Upper lobe of right lung (tissue), 1 donor: Measurements from ENCODE around the gene MYOG. TPM values are rescaled to one million over a fixed set of nuclear protein-coding genes. Genes with fewer than 3 reads are reported as not detected.

ENCODE experiments used
- ATAC-seq: fragments of 200-7000 bp; cut with Tn5 transposase; one replicate; pipeline ENCODE4 v1.9.1; 2020; ENCODE audit warnings: mild to moderate bottlenecking, moderate library complexity
- DNase-seq: peaks from one replicate; pipeline ENCODE4 v3.0.0-alpha.2; 2020
- H3K27ac ChIP-seq: fragments of 200-600 bp; one replicate; pipeline ENCODE4 v1.8.0; 2022
- H3K27me3 ChIP-seq: fragments of 200-600 bp; one replicate; pipeline ENCODE4 v1.8.0; 2022; ENCODE audit warnings: mild to moderate bottlenecking
- H3K36me3 ChIP-seq: fragments of 200-600 bp; one replicate; pipeline ENCODE4 v1.8.0; 2022
- H3K4me1 ChIP-seq: fragments of 200-600 bp; one replicate; pipeline ENCODE4 v1.8.0; 2022
- H3K4me3 ChIP-seq: fragments of 200-600 bp; one replicate; pipeline ENCODE4 v1.8.0; 2022; ENCODE audit warnings: mild to moderate bottlenecking
- H3K9me3 ChIP-seq: fragments of 200-600 bp; one replicate; pipeline ENCODE4 v1.8.0; 2022
- intact Hi-C: fragments of 100-400 bp; cut with DNase I; formaldehyde crosslinking; loops from one replicate; pipeline ENCODE4 v1.11.0; 2022
- total RNA-seq: library from RNA; stranded (reverse); fragmentation: NEBNext Ultra II Directional; extraction: Animal tissue kit (Norgen Biotek cat#: 25700); gene quantifications from one replicate; pipeline ENCODE4 v1.2.1, GENCODE V29; 2021
- TF ChIP-seq, protein P1 (sequence below): fragments of 200-600 bp; IDR thresholded peaks from one replicate; pipeline ENCODE4 v1.8.0; 2022; ENCODE audit warnings: antibody characterized with exemption
- donor health status: DM: no; HTN: yes; CAD: no; lungs with severe emphysema.

Gene MYOG
- total RNA-seq, 1 donor from 2014 or later = not detected

GRCh38 chr1:203054642-203055041 is 31.2 kb downstream of the MYOG start:
- peaks cover 4% of the 10 kb centered on the region for H3K4me1 ChIP-seq
- intact Hi-C loops = no loop called here
- DNase-seq (no peak), ATAC-seq (no peak)
- no peaks in the 10 kb centered on the region for H3K36me3 ChIP-seq
- H3K9me3 ChIP-seq = no peaks in the 10 kb centered on the region
- H3K4me3 ChIP-seq = no peak overlapping the region
- H3K27ac ChIP-seq = no peak overlapping the region
- H3K27me3 ChIP-seq = peaks cover 5% of the 10 kb centered on the region
- TF ChIP-seq, protein P1, sequence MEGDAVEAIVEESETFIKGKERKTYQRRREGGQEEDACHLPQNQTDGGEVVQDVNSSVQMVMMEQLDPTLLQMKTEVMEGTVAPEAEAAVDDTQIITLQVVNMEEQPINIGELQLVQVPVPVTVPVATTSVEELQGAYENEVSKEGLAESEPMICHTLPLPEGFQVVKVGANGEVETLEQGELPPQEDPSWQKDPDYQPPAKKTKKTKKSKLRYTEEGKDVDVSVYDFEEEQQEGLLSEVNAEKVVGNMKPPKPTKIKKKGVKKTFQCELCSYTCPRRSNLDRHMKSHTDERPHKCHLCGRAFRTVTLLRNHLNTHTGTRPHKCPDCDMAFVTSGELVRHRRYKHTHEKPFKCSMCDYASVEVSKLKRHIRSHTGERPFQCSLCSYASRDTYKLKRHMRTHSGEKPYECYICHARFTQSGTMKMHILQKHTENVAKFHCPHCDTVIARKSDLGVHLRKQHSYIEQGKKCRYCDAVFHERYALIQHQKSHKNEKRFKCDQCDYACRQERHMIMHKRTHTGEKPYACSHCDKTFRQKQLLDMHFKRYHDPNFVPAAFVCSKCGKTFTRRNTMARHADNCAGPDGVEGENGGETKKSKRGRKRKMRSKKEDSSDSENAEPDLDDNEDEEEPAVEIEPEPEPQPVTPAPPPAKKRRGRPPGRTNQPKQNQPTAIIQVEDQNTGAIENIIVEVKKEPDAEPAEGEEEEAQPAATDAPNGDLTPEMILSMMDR = no peak

DNA sequence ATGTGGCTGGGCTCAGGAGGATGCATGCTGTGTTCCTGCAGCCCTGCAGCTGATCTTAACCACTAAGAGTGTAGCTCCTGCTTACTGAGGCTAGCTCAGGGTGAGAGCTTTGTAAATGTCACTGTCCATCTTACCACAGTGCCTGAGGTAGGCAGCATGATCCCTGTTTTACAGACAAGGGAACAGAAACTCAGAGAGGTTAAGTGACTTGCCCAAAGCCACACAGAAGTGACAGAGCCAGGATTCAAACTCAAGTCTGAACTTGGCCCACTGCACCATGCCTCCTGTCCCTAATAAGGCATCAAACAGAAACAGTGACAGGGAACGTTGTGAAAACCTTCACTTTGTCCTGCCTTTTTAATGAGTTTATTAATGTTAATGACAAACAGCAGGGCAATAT is 31.6 kb downstream of the MYOG start:
- intact Hi-C loops = no loop called here
- ATAC-seq (no peak), DNase-seq (no peak)
- Histone ChIP-seq H3K27me3 (peaks cover 5% of the 10 kb centered on the region), H3K4me3 (no peak overlapping the region), H3K4me1 (peaks cover 4% of the 10 kb centered on the region), H3K27ac (no peak overlapping the region), H3K36me3 (no peaks in the 10 kb centered on the region), H3K9me3 (no peaks in the 10 kb centered on the region)
- TF ChIP-seq, protein P1 = no peak

DNA sequence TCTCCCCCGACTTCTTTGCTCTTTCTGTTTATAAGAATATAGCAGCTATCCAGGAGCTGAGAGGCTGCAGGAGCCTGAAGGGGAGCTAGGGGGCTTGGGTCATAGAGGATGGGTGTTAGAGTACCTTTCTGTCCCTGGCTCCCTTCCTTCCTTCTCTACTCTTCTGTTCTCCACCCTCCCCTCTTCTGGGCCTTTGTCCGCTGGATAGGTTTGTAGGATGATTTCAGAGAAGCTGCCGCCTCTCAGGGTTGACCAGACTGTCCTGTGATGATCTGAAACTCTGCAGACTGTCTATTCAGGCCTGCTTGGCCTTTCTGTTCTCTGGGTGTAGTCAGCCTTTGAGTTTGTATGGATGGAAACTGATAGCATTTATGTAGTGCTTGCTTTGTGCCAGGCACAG is 33.2 kb downstream of the MYOG start:
- peaks cover 5% of the 10 kb centered on the region for H3K27me3 ChIP-seq
- ATAC-seq (no peak), DNase-seq (no peak)
- H3K9me3 ChIP-seq = no peaks in the 10 kb centered on the region
- TF ChIP-seq, protein P1 = no peak
- no peaks in the 10 kb centered on the region for H3K36me3 ChIP-seq
- no peak overlapping the region for H3K4me3 ChIP-seq
- intact Hi-C loops = no loop called here
- H3K4me1 ChIP-seq = no peaks in the 10 kb centered on the region
- H3K27ac ChIP-seq = no peak overlapping the region

DNA sequence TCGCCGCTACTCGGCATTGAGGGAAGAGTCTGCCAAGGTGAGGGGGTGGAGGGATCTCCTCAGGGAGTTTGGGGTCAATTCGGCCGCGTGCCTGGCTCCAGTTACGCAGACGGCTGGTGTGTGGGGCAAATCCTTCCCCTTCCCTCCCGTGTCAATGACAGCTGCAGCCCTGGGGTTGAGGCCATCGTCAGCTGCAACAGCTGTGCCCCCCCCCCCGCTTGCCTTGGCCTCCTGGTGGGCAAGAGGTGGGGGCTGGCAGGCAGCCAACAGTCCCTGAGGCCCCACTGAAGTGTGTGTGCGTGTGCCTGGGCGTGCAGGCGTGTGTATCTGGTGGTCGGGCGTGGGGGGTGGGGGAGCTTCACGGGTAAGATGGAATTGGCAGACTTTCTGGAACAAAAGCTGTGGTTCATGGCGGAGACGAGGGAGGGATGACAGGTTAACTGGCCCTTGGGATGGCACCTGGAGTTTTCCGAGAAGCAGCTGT is 33.9 kb downstream of the MYOG start:
- ATAC-seq (no peak), DNase-seq (no peak)
- Histone ChIP-seq H3K27me3 (peaks cover 5% of the 10 kb centered on the region), H3K4me1 (no peaks in the 10 kb centered on the region), H3K27ac (no peak overlapping the region), H3K9me3 (no peaks in the 10 kb centered on the region), H3K4me3 (no peak overlapping the region), H3K36me3 (no peaks in the 10 kb centered on the region)
- TF ChIP-seq, protein P1 = no peak
- intact Hi-C loops = no loop called here

DNA sequence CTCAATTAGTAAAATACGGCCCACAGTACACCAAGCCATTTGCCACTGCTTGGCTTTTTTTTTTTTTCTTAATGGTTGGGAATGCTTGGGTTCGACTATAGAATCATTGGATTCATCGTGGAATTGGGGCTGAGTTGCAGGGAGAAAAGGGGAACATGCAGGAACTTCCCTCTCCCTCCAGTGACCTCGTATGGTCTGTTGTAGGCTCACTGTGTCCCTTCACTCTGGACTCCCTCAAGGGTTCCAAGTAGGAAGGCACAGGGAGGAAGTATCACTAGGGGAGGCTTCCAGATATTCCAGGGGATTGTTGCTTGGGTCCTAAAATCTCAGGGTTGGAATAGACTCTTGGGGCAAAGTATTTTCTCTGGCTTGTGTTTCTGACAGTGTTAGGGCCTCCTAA is 35.0 kb downstream of the MYOG start:
- intact Hi-C loops = no loop called here
- H3K27me3 ChIP-seq = peaks cover 5% of the 10 kb centered on the region
- H3K27ac ChIP-seq = no peak overlapping the region
- no peaks in the 10 kb centered on the region for H3K36me3 ChIP-seq
- TF ChIP-seq, protein P1 = no peak
- no peaks in the 10 kb centered on the region for H3K4me1 ChIP-seq
- H3K9me3 ChIP-seq = no peaks in the 10 kb centered on the region
- no peak for DNase-seq
- H3K4me3 ChIP-seq = no peak overlapping the region
- ATAC-seq = no peak

- Histone ChIP-seq H3K36me3 (no peaks in the 10 kb centered on the region), H3K9me3 (no peaks in the 10 kb centered on the region), H3K4me1 (no peaks in the 10 kb centered on the region), H3K4me3 (no peak overlapping the region), H3K27me3 (peaks cover 5% of the 10 kb centered on the region), H3K27ac (no peak overlapping the region)
- DNase-seq (no peak), ATAC-seq (no peak)
- intact Hi-C loops = no loop called here
- TF ChIP-seq, protein P1 = no peak
Measured at GRCh38 chr1:203049576-203050180, 36.1 kb downstream of the MYOG start.
